ENCODE results near the gene CUL7.
A peak's percentile ranks its signal among the peaks of the same experiment; 100 is the strongest.
"Not testable (repeated sequence)": the region's sequence is repeated elsewhere in the genome, so short reads cannot be mapped to it uniquely, and the experiment has no call there.

CUL7 gene

DNA sequence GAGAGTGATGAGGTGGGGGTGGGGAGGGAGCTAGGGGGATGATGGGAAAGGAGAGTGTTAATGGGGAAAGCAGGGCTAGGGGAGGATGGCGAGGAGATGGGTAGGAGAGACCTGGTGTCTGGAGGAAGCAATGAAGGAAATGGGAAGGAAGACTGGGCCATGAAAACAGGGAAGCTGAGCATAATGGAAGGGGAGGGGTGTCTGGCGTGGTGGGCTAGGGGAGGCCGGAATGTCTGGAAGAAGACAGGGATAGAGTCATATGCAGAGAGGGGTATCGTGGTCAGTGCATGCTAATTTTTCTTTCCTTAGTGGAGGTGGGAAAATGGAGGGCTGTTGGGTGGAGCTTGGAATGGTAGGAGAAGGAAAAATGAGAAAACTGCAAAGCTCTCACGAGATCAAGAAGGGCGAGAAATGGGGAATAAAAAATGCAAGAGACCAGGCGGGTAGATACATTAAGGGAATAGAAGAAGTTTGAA, 39.2 kb downstream of the CUL7 start:
- no peak for DNase-seq (ENCODE audit: low read depth)

DNA sequence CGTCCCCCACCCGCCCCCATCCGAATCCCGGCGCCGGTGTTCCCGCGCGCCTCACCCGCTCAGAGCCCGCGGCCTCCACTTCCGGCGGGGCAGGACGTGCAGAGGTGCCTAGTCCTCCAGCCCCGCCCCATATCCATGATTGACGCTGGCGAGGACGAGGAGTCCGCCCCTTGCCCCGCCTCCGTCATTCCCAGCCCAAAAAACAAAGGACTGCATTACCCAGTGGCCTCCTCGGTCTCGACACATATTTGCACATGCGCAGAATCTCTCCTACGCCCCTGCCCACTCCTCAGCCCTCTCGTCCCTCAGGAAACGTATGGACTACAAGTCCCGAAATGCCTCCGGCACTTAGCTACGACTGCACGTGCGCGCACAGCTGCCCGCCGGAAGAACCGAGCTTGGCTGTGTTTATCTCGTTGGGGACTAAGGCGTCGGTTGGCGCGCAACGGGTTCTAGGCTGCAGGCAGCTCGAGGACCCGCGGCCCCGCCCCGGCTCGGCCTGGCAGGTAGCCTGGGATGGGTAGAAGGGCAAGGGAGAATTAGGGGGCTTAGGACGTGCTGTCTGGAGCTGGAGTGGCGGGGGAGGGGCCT, 39.7 kb downstream of the CUL7 start, which contains the start of the genes KLHDC3 and MEA1:
KLHDC3 (plus strand) TSS at position 407 of the 591 bp plus-strand sequence. CDS start 2,944 bp downstream, outside the sequence.
MEA1 (minus strand) TSS at position 104 of the 591 bp plus-strand sequence. CDS start 133 bp downstream, outside the sequence.
- DNase-seq (ENCODE audit: low read depth): peak; percentile 98

DNA sequence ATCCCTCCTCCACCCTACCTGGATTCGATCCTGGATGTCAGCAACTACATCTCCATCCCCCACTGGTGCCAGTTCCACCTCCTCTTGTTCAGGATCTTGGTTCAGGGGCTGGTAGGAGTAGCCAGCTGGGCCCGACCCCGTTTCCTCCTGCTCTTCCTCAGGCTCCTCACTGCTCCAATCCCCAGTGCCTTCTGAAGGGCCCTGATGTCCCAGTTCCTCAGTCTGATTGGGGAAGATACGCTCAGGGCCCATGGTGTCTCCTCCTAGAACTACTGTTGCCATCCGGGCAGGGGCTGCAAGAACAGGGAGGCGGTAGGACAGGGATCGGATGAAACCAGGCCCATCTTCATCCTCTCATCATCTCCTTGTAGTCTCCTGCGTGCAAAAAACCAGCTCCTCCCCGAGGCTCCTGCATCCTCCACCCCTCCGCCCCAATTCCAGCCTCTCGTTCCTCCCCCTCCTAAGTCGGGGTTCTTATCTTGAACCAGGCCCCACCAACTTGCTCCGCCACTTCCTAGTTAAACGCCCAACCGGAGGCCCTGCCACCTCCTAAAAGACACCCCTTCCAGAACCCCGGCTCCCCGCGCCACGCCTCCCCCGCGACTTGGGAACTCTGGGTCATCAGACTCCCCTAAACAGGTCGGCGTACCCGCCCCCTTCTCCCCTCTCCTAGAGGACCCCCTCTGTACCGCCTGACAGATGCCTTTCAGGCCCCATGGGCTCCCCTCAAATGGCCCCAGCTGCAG, 40.4 kb downstream of the CUL7 start:
- DNase-seq (ENCODE audit: low read depth): no peak

DNA sequence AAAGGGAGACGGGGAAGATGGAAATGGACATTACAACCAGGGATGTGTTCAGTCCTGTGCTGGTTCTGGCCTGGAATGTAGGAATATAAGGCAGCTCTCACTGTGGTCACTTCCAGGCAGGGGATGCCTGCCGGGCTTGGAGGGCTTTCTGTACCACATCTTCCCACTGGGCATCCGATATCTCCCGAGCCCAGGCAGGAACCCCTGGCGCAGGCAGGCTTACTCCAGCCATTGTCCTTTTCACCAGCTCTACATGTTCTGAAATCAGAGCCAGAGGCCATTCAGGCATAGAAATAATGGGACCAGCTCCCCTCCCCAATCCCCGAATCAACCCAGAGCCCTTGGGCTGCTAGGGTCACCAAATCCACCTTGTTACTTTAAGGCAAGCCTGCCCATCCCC, 41.3 kb downstream of the CUL7 start:
- no peak for DNase-seq (ENCODE audit: low read depth)

DNA sequence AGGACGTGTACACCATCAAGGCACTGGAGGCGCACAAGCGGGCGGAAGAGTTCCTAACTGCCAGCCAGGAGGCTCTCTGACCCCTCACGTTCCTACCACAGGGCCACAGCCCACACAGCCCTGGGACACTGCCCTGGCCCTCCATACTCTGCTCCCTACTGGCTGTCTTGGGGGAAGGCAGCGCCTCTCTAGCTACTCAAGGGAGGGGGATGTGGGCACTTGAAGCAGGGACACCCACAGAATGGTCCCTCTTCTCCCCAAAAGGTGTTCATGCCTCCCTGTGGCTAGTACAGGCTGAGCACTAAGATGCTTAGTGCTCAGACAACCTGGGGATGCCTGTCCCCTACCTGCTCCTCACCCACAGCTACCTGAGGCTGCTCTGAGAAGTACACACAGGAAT, 42.4 kb downstream of the CUL7 start:
- DNase-seq (ENCODE audit: low read depth): no peak

DNA sequence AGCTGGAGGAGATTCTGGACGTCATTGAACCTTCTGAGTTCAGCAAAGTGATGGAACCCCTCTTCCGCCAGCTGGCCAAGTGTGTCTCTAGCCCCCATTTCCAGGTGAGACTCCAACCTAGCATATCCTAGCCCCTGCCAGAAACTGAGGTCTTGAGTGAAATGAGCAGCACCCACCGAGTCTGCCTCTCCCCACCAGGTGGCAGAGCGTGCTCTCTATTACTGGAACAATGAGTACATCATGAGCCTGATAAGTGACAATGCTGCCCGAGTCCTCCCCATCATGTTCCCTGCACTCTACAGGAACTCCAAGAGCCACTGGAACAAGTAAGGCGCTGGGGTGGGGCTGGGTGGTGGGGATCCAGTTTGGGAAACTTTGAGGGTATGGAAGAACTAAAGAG, 44.5 kb downstream of the CUL7 start:
- no peak for DNase-seq (ENCODE audit: low read depth)

DNA sequence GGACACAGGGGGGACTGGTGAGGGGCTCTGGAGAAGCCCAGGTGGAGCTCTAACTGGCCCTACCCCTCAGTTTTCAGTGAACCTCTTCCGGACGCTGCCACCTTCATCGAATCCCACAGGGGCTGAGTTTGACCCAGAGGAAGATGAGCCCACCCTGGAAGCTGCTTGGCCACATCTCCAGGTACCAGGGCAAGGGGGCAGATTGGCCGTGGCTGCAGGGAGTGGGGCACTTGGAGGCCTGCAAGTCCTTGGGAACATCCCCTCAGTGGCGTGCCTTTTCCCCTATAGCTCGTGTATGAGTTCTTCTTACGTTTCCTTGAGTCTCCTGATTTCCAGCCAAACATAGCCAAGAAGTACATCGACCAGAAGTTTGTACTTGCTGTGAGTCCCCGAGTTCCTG, 46.5 kb downstream of the CUL7 start:
- no peak for DNase-seq (ENCODE audit: low read depth)

DNA sequence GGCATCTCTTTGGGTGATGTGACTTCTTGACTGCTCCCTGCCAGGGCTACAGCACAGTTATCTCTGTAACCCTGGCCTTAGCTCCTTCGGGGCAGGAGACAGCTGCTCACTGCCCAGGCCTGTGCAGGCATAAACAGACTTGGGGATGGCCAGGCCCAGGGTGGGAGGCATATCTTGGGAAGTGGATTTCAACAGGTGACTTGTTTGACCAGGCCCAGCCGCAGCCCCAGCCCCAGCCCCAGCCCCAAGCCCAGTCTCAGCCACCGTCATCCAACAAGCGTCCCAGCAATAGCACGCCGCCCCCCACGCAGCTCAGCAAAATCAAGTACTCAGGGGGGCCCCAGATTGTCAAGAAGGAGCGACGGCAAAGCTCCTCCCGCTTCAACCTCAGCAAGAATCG, 47.4 kb downstream of the CUL7 start:
- DNase-seq (ENCODE audit: low read depth): no peak

DNA sequence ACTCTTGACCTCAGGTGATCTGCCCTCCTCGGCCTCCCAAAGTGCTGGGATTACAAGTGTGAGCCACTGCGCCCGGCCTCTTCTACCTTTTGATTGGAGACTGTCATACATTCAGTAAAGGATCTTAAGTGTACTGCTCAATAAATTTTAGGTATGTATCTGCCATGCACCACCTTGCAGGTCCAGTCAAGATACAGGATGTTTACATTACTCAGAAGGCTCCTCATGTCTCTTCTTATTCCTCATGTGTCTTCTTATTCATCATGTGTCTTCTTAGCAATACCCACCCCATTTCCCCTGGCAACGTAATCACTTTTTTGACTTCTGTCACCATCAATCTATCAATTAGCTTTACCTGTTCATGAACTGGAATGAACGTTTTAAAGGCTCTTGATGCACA, 47.8 kb downstream of the CUL7 start:
- DNase-seq (ENCODE audit: low read depth): no peak

DNA sequence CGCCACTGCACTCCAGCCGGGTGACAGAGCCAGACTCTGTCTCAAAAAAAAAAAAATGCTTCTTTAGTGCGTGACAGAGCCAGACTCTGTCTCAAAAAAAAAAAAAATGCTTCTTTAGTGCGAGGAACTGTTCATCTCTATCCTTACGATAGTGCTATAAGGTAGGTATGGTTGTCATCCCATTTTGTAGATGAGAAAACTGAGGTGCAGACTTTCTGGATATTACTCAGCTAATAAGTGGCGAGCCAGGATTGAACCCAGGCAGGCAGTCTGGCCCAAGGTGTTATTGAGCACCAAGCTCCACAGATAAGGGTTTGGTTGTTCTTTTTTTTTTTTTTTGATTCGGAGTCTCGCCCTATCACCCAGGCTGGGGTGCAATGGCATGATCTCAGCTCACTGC, 51.8 kb downstream of the CUL7 start:
- DNase-seq (ENCODE audit: low read depth): no peak

DNA sequence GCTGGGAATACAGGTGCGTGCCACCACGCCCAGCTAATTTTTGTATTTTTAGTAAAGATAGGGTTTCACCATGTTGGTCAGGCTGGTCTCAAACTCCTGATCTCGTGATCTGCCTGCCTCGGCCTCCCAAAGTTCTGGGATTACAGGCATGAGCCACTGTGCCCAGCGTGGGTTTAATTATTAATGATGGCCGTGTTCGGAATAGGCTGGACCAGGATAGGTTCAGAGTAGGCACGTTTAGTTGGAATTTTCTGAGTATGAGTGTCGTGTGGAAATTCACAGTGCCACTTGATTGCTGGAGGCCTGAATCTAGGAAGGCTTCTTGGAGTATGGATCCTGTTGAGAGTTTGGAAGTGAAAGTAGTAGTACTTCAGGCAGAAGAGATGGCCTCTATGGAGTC, 55.4 kb downstream of the CUL7 start:
- DNase-seq (ENCODE audit: low read depth): not testable (repeated sequence)

DNA sequence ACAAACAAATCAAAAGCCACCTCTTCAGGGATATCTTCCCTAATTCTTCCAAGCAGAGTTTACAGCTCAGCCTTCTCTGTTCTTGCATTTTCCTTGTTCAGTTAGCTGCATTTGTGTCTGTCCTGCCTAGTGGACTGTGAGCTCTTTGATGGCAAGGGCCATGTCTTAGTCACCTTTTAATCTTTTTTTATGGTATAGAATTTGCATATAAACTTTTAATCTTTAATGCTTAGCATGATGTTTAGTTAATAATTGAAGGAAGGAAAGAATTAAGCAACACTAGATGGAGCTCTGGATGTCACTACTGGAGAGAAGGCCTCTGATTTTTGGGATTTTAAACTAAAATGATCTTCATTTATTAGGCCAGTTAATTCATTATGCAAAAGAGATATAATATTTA, 57.1 kb downstream of the CUL7 start:
- no peak for DNase-seq (ENCODE audit: low read depth)

DNA sequence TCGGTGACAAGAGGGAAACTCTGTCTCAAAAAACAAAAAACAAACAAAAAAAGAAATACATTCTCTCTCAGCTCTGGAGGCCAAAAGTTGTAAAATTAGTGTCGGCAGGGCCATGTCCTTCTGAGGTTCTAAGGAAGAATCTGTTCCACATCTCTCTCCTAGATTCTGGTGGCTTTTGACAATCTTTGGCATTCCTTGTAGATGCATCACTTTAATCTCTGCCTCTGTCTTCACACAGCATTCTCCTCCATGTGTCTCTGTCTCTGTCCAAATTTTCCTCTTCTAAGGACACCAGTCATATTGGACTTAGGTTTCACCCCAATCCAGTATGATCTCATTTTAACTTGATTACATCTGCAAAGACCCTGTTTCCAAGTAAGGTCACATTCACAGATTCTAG, 60.2 kb downstream of the CUL7 start:
- no peak for DNase-seq (ENCODE audit: low read depth)

DNA sequence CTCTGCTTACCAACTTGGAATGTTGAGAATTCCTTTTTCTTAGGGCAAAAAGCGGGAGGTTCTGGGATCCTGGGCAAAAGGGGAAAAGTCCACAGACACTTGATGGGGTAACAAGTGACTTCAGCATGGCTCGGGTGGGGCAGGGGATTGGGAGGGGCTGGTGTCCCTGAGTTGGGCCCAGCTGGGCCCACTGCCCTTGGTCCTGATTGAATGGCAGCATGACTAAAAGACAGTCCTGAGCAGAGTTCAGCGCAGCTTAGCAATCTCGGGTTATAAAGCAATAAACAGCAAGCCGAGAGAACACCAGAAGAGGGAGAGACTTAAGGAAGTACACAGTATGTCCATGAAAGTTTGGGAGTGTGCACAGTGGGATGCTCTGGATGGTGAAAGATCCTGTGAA, 63.7 kb downstream of the CUL7 start:
- no peak for DNase-seq (ENCODE audit: low read depth)

DNA sequence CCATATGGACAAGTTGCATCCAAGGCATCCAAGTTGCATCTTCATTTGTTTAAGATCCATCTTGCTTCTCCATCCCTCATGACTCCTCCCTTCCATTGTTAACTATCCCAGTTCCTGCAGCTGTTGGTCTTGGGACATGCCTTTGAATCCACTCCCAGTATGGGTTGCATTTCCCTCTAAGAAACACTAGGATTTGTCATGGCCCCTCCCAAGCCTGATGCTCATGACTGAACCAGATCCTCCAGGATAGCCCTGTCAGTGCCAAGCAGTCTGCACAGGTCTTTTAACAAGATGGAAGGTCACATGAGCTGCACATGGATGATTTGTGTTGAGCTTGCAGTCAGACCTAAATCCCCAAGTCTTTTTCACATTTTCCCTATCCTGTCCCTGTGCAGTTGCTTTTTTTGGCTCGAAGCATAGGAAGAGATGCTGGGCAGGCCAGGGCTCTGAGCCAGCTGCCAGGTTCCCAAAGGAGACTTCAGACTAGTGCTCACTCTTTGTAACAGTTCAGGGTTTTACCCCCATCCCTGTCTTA, 65.1 kb downstream of the CUL7 start:
- no peak for DNase-seq (ENCODE audit: low read depth)

Measured in activated T-helper 1 cell treated with Interleukin-2 at 50 U/mL for 16 hours (primary cell).